ENCODE data around the gene RDX. TPM values are rescaled to one million over a fixed set of nuclear protein-coding genes. Genes with fewer than 3 reads are reported as not detected.

Gene RDX
- total RNA-seq, 1 experiment from 2014 or later, result 86.6 TPM

- Histone ChIP-seq H3K56ac (ENCODE audit: insufficient read length, low read depth, low read length) (no peak overlapping the region), H2BK120ac (ENCODE audit: low read depth, low read length, poor library complexity, severe bottlenecking) (no peak overlapping the region), H4K91ac (ENCODE audit: insufficient read length, low read depth, low read length) (no peak overlapping the region), H4K20me1 (ENCODE audit: control insufficient read depth, insufficient read depth, insufficient read length) (no peaks in the 10 kb centered on the region), H2BK20ac (ENCODE audit: low read depth, low read length, poor library complexity, severe bottlenecking) (no peak overlapping the region), H3K9ac (ENCODE audit: extremely low read depth, insufficient read length, low read length) (no peak overlapping the region), H3K14ac (ENCODE audit: insufficient read depth, low read length) (no peak overlapping the region), H2BK5ac (ENCODE audit: insufficient read length, low read length) (no peak overlapping the region), H3K27me3 (ENCODE audit: insufficient read depth, low read length) (no peaks in the 10 kb centered on the region), H3K4ac (ENCODE audit: low read depth, low read length) (no peak overlapping the region), H3K27ac (ENCODE audit: insufficient read length, low read depth, low read length) (no peak overlapping the region), H2BK15ac (ENCODE audit: low read depth, low read length) (no peak overlapping the region), H3K79me2 (ENCODE audit: insufficient read depth, low read length) (no peaks in the 10 kb centered on the region), H3K18ac (ENCODE audit: insufficient read length, low read depth, low read length) (no peak overlapping the region), H2BK12ac (ENCODE audit: insufficient read length, low read depth, low read length) (no peak overlapping the region), H3K4me1 (ENCODE audit: insufficient read depth, low read length) (no peaks in the 10 kb centered on the region), H2AFZ (ENCODE audit: low read length) (no peak overlapping the region), H3K23me2 (ENCODE audit: insufficient read length, low read depth, low read length, poor library complexity, severe bottlenecking) (no peaks in the 10 kb centered on the region), H3K79me1 (ENCODE audit: insufficient read depth, low read depth, low read length, poor library complexity, severe bottlenecking) (no peaks in the 10 kb centered on the region), H3K23ac (ENCODE audit: insufficient read length, low read depth, low read length) (no peak overlapping the region), H3T11ph (ENCODE audit: low read length) (no peak overlapping the region), H2AK5ac (ENCODE audit: insufficient read length, low read length) (no peak overlapping the region), H4K5ac (ENCODE audit: insufficient read length, low read depth, low read length) (no peak overlapping the region), H3K4me2 (ENCODE audit: insufficient read depth, insufficient read length, low read length) (no peak overlapping the region), H3K9me3 (ENCODE audit: control insufficient read depth, low read depth, low read length) (no peaks in the 10 kb centered on the region), H4K8ac (replicated peaks; ENCODE audit: insufficient read length, low read depth, low read length) (no peak overlapping the region)
- Mint-ChIP-seq H3K4me1 (peaks cover 24 to 32% of the 10 kb centered on the region in 2 experiments), H3K9me3 (peaks cover 9% of the 10 kb centered on the region in 2 experiments; a peak in 3 of 5 replicates), H3K4me3 (no peak overlapping the region), H3K36me3 (ENCODE audit: insufficient read depth in 1 of 3, low read depth in 3 of 3) (peaks cover 0 to 16% (median 11%) of the 10 kb centered on the region in 3 experiments; a peak in 6 of 7 replicates), H3K27ac (no peak overlapping the region), H3K27me3 (ENCODE audit: low read depth) (peaks cover 3% of the 10 kb centered on the region)
- peak; percentile 61 for DNase-seq
- TF ChIP-seq, protein P1, sequence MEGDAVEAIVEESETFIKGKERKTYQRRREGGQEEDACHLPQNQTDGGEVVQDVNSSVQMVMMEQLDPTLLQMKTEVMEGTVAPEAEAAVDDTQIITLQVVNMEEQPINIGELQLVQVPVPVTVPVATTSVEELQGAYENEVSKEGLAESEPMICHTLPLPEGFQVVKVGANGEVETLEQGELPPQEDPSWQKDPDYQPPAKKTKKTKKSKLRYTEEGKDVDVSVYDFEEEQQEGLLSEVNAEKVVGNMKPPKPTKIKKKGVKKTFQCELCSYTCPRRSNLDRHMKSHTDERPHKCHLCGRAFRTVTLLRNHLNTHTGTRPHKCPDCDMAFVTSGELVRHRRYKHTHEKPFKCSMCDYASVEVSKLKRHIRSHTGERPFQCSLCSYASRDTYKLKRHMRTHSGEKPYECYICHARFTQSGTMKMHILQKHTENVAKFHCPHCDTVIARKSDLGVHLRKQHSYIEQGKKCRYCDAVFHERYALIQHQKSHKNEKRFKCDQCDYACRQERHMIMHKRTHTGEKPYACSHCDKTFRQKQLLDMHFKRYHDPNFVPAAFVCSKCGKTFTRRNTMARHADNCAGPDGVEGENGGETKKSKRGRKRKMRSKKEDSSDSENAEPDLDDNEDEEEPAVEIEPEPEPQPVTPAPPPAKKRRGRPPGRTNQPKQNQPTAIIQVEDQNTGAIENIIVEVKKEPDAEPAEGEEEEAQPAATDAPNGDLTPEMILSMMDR (conservative IDR thresholded peaks at IDR 0.05), result no peak
- no CpG with 5 or more reads among the region's 27 CpGs for WGBS (ENCODE audit: extremely low coverage, insufficient read length, low lambda C conversion rate)
Observed at GRCh38 chr11:110301032-110301431, 4.6 kb upstream of the RDX start.

Data from H9 (cell line).